AG04450 (cell line): ENCODE results near the gene CLDN14. TPM values are rescaled to one million over a fixed set of nuclear protein-coding genes. Genes with fewer than 3 reads are reported as not detected.

Experiments used
- CTCF ChIA-PET: fragments of 300-600, 350-600 bp; formaldehyde crosslinking; extraction: SDS; loops from one replicate; lab custom pipeline; 2022; ENCODE audit warnings: antibody characterized with exemption, inconsistent platforms; lab: Charles Lee
- POLR2A ChIA-PET: fragments of 350-600 bp; formaldehyde crosslinking; extraction: SDS; loops from one replicate; lab custom pipeline; 2021; ENCODE audit warnings: antibody characterized with exemption, inconsistent platforms; lab: Yijun Ruan, JAX
- DNase-seq: peaks from one replicate; pipeline ENCODE4 v3.0.0-alpha.2; 2011; ENCODE audit warnings: low read depth, low spot score
- H3K27ac ChIP-seq: one replicate; pipeline ENCODE4 v1.5.1; 2012; ENCODE audit warnings: low read depth, low read length, control low read depth
- H3K27me3 ChIP-seq: one replicate; pipeline ENCODE4 v1.6.0; 2012; ENCODE audit warnings: low read length; ENCODE audit not compliant: control insufficient read depth, insufficient read depth
- H3K4me3 ChIP-seq: 2 replicates; pipeline ENCODE4 v1.5.1; 2011; ENCODE audit warnings: mild to moderate bottlenecking, low read depth, low read length, control low read depth
- H3K9me3 ChIP-seq: 2 replicates; pipeline ENCODE4 v1.5.1; 2012; ENCODE audit warnings: low read length; ENCODE audit not compliant: control insufficient read depth, insufficient read depth
- polyA plus RNA-seq: library from polyadenylated mRNA; depleted of rRNA; stranded (reverse); fragments of >200 nt; gene quantifications from 2 replicates; pipeline ENCODE4 v1.2.3, GENCODE V29; 2011
- TF ChIP-seq, protein P1 (sequence below): IDR thresholded peaks from 2 replicates; pipeline ENCODE4 v1.5.1; 2011; ENCODE audit warnings: low read depth, low read length, control low read depth, inconsistent platforms

Gene CLDN14
- polyA plus RNA-seq, 1 experiment = not detected

DNA sequence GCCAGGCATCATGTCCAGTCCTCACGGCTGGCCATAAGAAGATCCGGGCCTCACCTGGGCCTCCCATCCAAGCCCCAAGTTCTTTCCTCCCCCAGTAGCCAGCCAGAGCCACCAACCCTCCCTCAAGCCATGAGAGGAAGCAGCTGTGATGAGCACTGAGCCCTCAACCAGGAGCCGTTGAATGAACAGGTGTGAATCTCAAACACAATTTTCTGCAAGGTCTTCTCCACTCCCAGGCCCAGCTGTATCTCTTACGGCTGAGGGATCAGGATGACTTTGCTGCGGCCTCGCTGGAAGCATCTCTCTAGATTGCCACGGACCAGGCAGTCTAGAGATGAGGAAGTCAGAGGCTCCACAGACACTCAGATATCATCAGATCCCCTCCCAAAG lies 9.8 kb upstream of the CLDN14 start:
- no peaks in the 10 kb centered on the region for H3K9me3 ChIP-seq
- H3K27ac ChIP-seq = no peak overlapping the region
- TF ChIP-seq, protein P1, sequence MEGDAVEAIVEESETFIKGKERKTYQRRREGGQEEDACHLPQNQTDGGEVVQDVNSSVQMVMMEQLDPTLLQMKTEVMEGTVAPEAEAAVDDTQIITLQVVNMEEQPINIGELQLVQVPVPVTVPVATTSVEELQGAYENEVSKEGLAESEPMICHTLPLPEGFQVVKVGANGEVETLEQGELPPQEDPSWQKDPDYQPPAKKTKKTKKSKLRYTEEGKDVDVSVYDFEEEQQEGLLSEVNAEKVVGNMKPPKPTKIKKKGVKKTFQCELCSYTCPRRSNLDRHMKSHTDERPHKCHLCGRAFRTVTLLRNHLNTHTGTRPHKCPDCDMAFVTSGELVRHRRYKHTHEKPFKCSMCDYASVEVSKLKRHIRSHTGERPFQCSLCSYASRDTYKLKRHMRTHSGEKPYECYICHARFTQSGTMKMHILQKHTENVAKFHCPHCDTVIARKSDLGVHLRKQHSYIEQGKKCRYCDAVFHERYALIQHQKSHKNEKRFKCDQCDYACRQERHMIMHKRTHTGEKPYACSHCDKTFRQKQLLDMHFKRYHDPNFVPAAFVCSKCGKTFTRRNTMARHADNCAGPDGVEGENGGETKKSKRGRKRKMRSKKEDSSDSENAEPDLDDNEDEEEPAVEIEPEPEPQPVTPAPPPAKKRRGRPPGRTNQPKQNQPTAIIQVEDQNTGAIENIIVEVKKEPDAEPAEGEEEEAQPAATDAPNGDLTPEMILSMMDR = no peak
- no peaks in the 10 kb centered on the region for H3K27me3 ChIP-seq
- DNase-seq = no peak
- no peak overlapping the region for H3K4me3 ChIP-seq
- POLR2A ChIA-PET = no interaction called here
- CTCF ChIA-PET = interaction anchor here (0.8 kb wide), 1 partner anchor 68 kb away, joined by 3 read pairs; no protein-coding TSS in a partner anchor

DNA sequence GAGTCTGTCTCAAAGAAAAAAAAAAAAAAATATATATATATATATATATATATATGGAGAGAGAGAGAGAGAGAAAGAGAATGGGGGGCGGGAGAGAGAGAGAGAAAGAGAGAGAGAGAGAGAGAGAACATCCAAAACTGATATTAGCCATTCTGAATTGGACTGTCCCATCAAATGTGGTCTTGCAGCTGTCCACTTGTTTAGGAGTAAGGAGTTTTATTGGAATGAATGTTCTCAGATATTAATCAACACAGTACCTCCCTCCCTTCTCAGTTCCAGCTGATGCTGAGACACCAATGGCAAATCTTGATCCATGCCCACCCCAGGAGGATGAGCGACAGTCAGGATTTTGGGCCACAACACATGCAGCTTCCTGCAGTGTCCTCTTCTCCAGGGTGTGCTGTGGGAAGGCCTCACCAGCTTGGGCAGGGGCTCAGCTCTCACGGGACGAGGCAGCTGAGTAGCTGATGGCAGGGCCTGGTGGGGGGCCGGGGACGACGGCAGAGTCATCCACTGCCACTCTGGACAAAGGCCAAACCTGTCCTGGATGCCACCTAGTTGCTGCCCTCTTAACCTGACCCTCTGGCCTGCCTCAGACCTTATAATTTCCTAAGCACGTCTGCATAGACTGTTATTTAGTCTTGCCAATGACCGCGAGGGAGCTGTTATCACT lies 9.3 kb upstream of the CLDN14 start:
- Histone ChIP-seq H3K27me3 (no peaks in the 10 kb centered on the region), H3K9me3 (no peaks in the 10 kb centered on the region), H3K4me3 (no peak overlapping the region), H3K27ac (no peak overlapping the region)
- CTCF ChIA-PET = interaction anchor here (0.6 to 0.8 kb wide), 2 partner anchors 38 to 67 kb away, joined by 3 to 4 read pairs; no protein-coding TSS in a partner anchor
- no peak for DNase-seq
- POLR2A ChIA-PET = no interaction called here
- TF ChIP-seq, protein P1 = no peak

DNA sequence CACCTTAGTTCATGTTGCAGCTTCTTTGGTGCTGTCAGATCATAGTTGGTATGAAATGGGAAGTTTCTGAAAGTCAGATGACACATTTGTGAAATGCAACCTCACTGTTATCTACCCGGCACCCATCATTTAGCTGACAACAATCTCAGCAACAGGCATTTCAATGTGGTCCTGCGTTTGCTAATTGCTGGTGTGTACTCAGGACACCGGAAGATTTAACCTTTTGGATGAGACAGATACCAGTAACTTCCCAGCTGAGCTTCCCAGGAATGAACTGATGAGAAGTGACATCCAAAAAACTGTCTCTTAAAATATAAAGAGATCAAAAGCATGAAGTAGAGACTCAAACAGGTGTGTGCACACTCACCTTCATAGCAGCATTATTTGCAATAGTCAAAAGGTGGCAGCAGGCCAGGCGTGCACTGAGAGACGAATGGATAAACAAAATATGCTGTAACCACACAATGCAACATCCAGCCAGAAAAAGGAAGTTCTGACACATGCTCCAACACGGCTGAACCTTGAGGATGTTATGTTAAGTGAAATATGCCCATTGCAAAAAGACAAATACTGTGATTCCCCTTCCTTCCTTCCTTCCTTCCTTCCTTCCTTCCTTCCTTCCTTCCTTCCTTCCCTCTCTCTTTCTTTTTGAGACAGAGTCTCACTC lies 7.9 kb upstream of the CLDN14 start:
- TF ChIP-seq, protein P1 = no peak

DNA sequence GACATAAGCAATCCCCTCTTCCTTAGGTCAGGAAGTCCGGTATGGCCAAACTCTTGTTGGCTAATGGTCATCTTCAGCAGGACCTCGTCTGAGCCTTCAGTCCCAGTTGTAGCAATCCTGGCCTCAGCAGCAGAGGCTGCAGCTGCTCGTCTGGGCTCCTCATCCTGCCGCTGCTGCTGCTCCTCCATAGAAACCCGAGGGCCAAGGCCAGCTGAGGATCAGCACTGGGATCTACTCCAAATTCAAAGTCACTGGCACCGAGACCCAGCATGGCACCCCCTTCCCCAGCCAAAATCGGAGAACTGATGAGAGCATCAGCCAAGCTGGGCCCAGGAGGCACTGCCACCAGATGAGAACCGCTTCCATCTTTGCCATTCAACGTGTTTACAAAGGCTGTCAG lies 6.3 kb upstream of the CLDN14 start:
- TF ChIP-seq, protein P1 = no peak
- DNase-seq = no peak
- Histone ChIP-seq H3K9me3 (no peaks in the 10 kb centered on the region), H3K27ac (no peak overlapping the region), H3K27me3 (no peaks in the 10 kb centered on the region), H3K4me3 (no peak overlapping the region)
- ChIA-PET CTCF (interaction anchor here (0.6 kb wide), 2 partner anchors 17 to 62 kb away, joined by 3 to 4 read pairs; no protein-coding TSS in a partner anchor), POLR2A (no interaction called here)

More for the DNA sequence above, 7.9 kb upstream of the CLDN14 start:
- no peak for DNase-seq
- ChIA-PET CTCF (no interaction called here), POLR2A (no interaction called here)
- no peaks in the 10 kb centered on the region for H3K9me3 ChIP-seq
- H3K27ac ChIP-seq = no peak overlapping the region
- no peak overlapping the region for H3K4me3 ChIP-seq
- H3K27me3 ChIP-seq = no peaks in the 10 kb centered on the region

DNA sequence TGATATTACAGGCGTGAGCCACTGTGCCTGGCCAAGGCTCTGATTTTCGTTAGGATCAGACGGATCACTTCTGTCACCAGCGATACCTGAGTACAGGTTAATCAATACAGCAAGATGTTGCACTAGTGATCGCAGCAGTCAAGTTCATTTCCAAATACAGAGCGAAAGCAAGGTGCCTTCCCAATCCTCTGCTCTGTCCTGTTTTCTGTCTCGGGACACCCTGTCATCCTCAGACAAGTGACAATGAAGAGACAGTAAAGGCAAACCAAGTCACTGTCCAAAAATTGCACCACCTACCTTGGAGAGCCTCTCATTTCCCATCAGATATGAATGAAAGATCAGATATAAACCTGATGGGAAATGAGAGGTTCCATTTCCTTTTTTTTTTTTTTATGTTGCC lies 5.6 kb upstream of the CLDN14 start:
- CTCF ChIA-PET = interaction anchor here (0.6 kb wide), 1 partner anchor 18 kb away, joined by 3 read pairs; no protein-coding TSS in a partner anchor
- DNase-seq = no peak
- no peaks in the 10 kb centered on the region for H3K27me3 ChIP-seq
- POLR2A ChIA-PET = no interaction called here
- H3K9me3 ChIP-seq = no peaks in the 10 kb centered on the region
- TF ChIP-seq, protein P1 = no peak
- H3K27ac ChIP-seq = no peak overlapping the region
- no peak overlapping the region for H3K4me3 ChIP-seq
